ENCODE measurements around the gene RABGAP1L. TPM values are rescaled to one million over a fixed set of nuclear protein-coding genes. Genes with fewer than 3 reads are reported as not detected.

RABGAP1L gene
- polyA plus RNA-seq, 1 donor (not counting 4 experiments of a cell fraction or from before 2014, with no cell fraction given), result 24.2 TPM

DNA sequence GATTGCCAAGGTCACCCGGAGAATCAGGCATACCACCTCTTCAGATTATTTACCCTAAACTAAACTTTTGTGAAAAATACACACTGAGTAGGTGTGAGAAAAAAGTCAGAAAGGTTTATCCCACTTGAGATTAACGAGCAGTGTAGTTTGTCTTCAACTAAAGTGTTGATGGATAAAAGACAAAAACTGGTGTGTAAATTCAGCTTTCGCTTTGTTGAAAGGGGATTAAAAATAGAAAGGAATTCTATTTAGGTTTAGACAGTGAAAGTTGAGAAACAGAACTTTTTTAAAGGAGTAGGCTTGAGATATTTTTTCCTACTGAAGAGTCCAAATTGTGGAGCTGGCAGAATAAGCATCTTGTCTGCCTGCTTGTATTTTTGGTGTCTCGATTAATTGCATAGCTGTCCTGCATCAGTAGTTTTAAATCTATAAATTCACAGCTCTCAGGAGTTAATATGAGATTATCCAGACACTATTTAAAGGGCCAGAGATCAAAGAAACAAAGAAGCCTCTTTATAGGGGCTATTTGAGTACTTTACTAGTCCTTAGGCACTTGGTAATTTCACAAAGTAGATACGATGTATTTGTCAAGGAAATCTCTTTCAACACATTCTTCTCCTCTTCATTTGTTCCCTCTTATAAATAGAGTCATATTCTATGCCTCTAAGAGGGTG lies 46.7 kb upstream of the RABGAP1L start:
- dilution Hi-C loops (cut with MboI; ENCODE audit: extremely low pct_ligation_motif_present, low sequenced_read_pairs), result no loop called here
- Histone ChIP-seq H3K9me1 (ENCODE audit: control insufficient read depth, extremely low read depth, insufficient read depth, low read length) (no peaks in the 10 kb centered on the region), H2AFZ (ENCODE audit: control insufficient read depth, low read length) (no peak overlapping the region), H4K20me1 (ENCODE audit: control insufficient read depth, extremely low read depth, insufficient read depth, low read length) (no peaks in the 10 kb centered on the region), H3K4me1 (ENCODE audit: control insufficient read depth, extremely low read depth, insufficient read depth, low read length) (peaks cover 10% of the 10 kb centered on the region), H3K9me3 (ENCODE audit: control insufficient read depth, low read depth, low read length) (no peaks in the 10 kb centered on the region), H3K4me2 (ENCODE audit: control insufficient read depth, extremely low read depth, insufficient read depth, low read depth, low read length) (no peak overlapping the region), H3K36me3 (ENCODE audit: control insufficient read depth in 2 of 2, extremely low read depth in 1 of 2, insufficient read depth in 2 of 2, low read length in 2 of 2) (no peaks in the 10 kb centered on the region), H3K27me3 (ENCODE audit: control insufficient read depth, extremely low read depth, insufficient read depth, low read length) (no peaks in the 10 kb centered on the region), H3K27ac (ENCODE audit: control insufficient read depth, insufficient read depth, low read length) (no peak overlapping the region), H3K9ac (ENCODE audit: control insufficient read depth, extremely low read depth, insufficient read depth, low read length) (no peak overlapping the region), H3K79me2 (ENCODE audit: control insufficient read depth, insufficient read depth, low read length) (no peaks in the 10 kb centered on the region), H3K4me3 (ENCODE audit: control insufficient read depth in 2 of 3, extremely low read depth in 1 of 3, insufficient read depth in 2 of 3, low read depth in 1 of 3, low read length in 3 of 3) (no peak overlapping the region)
- FAIRE-seq, result no peak
- no peak for DNase-seq (ENCODE audit: low read depth, low spot score)
- TF ChIP-seq EZH2 (IDR thresholded peaks at IDR 0.05; ENCODE audit: low read length), result no peak
- TF ChIP-seq, protein P1, sequence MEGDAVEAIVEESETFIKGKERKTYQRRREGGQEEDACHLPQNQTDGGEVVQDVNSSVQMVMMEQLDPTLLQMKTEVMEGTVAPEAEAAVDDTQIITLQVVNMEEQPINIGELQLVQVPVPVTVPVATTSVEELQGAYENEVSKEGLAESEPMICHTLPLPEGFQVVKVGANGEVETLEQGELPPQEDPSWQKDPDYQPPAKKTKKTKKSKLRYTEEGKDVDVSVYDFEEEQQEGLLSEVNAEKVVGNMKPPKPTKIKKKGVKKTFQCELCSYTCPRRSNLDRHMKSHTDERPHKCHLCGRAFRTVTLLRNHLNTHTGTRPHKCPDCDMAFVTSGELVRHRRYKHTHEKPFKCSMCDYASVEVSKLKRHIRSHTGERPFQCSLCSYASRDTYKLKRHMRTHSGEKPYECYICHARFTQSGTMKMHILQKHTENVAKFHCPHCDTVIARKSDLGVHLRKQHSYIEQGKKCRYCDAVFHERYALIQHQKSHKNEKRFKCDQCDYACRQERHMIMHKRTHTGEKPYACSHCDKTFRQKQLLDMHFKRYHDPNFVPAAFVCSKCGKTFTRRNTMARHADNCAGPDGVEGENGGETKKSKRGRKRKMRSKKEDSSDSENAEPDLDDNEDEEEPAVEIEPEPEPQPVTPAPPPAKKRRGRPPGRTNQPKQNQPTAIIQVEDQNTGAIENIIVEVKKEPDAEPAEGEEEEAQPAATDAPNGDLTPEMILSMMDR (optimal IDR thresholded peaks at IDR 0.05 in 1 of 3, IDR thresholded peaks at IDR 0.05 in 1 of 3, conservative IDR thresholded peaks at IDR 0.05 in 1 of 3; ENCODE audit: extremely low read depth in 1 of 3, insufficient read depth in 2 of 3, low read length in 3 of 3), result no peak

DNA sequence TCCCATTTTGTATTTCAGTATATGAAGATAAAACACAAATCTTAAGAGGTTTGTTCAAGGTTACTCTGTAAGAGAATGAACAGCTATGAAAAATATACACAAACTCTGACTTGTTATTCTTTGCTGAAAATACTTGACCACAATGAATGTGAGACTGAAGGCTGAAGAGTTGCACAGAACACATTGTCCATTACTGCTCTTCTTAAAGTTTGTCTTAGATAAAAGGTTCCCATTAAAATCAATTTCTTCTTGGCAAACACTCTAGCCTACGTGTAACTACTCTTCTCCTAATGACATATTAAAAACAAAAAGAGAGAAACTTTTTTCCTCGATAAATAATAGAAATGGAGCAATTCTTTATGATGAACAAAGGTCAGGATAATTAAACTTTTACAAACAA lies 45.2 kb upstream of the RABGAP1L start:
- Histone ChIP-seq H3K9me3 (ENCODE audit: control insufficient read depth, low read depth, low read length) (no peaks in the 10 kb centered on the region), H3K4me2 (ENCODE audit: control insufficient read depth, extremely low read depth, insufficient read depth, low read depth, low read length) (no peak overlapping the region), H2AFZ (ENCODE audit: control insufficient read depth, low read length) (no peak overlapping the region), H3K4me3 (ENCODE audit: control insufficient read depth in 2 of 3, extremely low read depth in 1 of 3, insufficient read depth in 2 of 3, low read depth in 1 of 3, low read length in 3 of 3) (no peak overlapping the region), H3K9ac (ENCODE audit: control insufficient read depth, extremely low read depth, insufficient read depth, low read length) (no peak overlapping the region), H3K36me3 (ENCODE audit: control insufficient read depth in 2 of 2, extremely low read depth in 1 of 2, insufficient read depth in 2 of 2, low read length in 2 of 2) (no peaks in the 10 kb centered on the region), H3K27ac (ENCODE audit: control insufficient read depth, insufficient read depth, low read length) (no peak overlapping the region), H3K79me2 (ENCODE audit: control insufficient read depth, insufficient read depth, low read length) (no peaks in the 10 kb centered on the region), H3K27me3 (ENCODE audit: control insufficient read depth, extremely low read depth, insufficient read depth, low read length) (peaks cover under 1% of the 10 kb centered on the region), H4K20me1 (ENCODE audit: control insufficient read depth, extremely low read depth, insufficient read depth, low read length) (no peaks in the 10 kb centered on the region), H3K4me1 (ENCODE audit: control insufficient read depth, extremely low read depth, insufficient read depth, low read length) (peaks cover 4% of the 10 kb centered on the region), H3K9me1 (ENCODE audit: control insufficient read depth, extremely low read depth, insufficient read depth, low read length) (no peaks in the 10 kb centered on the region)
- peak; percentile 53 for FAIRE-seq
- no peak for DNase-seq (ENCODE audit: low read depth, low spot score)
- no peak for TF ChIP-seq EZH2 (IDR thresholded peaks at IDR 0.05; ENCODE audit: low read length)
- TF ChIP-seq, protein P1 (optimal IDR thresholded peaks at IDR 0.05 in 1 of 3, IDR thresholded peaks at IDR 0.05 in 1 of 3, conservative IDR thresholded peaks at IDR 0.05 in 1 of 3; ENCODE audit: extremely low read depth in 1 of 3, insufficient read depth in 2 of 3, low read length in 3 of 3), result no peak
- dilution Hi-C loops (cut with MboI; ENCODE audit: extremely low pct_ligation_motif_present, low sequenced_read_pairs), result no loop called here

Data from keratinocyte (primary cell).